ENCODE measurements around the gene ACO2.

ACO2 gene

DNA sequence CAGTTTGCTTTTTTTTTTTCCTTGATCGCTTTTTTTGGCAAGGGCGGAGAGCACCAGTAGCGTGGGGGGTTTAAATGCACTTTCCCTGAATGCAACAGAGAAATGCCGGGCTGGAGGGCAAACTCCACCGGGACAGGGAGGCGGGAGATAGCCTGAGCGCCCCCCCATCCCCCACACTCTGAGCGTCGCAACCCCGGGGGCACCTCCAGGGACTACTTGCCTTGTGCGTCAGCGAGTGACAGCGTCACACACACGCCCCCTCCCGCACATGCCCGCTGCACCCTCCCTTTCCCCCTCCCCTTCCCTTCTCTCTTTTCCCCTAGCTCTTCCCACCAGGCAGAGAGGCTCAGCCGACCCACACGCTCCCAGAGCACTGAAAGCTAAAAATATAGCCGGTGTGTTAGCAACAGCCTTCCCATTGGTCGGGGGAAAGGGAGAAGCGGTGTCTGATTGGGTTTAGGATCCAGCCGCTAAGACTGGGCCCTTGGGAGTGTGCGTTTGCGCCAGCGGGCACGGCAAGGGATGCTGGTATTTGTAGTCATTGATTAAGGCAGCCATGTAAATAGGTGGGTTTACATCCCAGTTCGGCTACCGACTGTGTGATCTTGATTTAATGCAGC lies 20.6 kb upstream of the ACO2 start (continued):
- TF ChIP-seq, protein P1, sequence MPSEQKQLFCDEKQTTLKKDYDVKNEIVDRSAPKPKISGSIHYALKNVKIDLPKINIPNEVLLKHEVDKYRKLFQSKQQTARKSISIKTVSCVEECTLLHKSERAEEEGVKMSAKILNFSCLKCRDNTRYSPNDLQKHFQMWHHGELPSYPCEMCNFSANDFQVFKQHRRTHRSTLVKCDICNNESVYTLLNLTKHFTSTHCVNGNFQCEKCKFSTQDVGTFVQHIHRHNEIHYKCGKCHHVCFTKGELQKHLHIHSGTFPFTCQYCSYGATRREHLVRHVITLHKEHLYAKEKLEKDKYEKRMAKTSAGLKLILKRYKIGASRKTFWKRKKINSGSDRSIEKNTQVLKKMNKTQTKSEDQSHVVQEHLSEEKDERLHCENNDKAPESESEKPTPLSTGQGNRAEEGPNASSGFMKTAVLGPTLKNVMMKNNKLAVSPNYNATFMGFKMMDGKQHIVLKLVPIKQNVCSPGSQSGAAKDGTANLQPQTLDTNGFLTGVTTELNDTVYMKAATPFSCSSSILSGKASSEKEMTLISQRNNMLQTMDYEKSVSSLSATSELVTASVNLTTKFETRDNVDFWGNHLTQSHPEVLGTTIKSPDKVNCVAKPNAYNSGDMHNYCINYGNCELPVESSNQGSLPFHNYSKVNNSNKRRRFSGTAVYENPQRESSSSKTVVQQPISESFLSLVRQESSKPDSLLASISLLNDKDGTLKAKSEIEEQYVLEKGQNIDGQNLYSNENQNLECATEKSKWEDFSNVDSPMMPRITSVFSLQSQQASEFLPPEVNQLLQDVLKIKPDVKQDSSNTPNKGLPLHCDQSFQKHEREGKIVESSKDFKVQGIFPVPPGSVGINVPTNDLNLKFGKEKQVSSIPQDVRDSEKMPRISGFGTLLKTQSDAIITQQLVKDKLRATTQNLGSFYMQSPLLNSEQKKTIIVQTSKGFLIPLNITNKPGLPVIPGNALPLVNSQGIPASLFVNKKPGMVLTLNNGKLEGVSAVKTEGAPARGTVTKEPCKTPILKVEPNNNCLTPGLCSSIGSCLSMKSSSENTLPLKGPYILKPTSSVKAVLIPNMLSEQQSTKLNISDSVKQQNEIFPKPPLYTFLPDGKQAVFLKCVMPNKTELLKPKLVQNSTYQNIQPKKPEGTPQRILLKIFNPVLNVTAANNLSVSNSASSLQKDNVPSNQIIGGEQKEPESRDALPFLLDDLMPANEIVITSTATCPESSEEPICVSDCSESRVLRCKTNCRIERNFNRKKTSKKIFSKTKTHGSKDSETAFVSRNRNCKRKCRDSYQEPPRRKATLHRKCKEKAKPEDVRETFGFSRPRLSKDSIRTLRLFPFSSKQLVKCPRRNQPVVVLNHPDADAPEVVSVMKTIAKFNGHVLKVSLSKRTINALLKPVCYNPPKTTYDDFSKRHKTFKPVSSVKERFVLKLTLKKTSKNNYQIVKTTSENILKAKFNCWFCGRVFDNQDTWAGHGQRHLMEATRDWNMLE (tag by site-specific recombination; conservative IDR thresholded peaks at IDR 0.05; ENCODE audit: low read depth) = 0 out of 2 replicates have a peak, but pooled peaks have one; percentile 18
- TF ChIP-seq, protein P2, sequence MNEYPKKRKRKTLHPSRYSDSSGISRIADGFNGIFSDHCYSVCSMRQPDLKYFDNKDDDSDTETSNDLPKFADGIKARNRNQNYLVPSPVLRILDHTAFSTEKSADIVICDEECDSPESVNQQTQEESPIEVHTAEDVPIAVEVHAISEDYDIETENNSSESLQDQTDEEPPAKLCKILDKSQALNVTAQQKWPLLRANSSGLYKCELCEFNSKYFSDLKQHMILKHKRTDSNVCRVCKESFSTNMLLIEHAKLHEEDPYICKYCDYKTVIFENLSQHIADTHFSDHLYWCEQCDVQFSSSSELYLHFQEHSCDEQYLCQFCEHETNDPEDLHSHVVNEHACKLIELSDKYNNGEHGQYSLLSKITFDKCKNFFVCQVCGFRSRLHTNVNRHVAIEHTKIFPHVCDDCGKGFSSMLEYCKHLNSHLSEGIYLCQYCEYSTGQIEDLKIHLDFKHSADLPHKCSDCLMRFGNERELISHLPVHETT (tag by site-specific recombination; IDR thresholded peaks at IDR 0.05) = peak; percentile 93
- TF ChIP-seq, protein P3, sequence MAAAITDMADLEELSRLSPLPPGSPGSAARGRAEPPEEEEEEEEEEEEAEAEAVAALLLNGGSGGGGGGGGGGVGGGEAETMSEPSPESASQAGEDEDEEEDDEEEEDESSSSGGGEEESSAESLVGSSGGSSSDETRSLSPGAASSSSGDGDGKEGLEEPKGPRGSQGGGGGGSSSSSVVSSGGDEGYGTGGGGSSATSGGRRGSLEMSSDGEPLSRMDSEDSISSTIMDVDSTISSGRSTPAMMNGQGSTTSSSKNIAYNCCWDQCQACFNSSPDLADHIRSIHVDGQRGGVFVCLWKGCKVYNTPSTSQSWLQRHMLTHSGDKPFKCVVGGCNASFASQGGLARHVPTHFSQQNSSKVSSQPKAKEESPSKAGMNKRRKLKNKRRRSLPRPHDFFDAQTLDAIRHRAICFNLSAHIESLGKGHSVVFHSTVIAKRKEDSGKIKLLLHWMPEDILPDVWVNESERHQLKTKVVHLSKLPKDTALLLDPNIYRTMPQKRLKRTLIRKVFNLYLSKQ (tag by site-specific recombination; IDR thresholded peaks at IDR 0.05; ENCODE audit: borderline replicate concordance) = no peak
- TF ChIP-seq BCL11B (tag by site-specific recombination; IDR thresholded peaks at IDR 0.05; ENCODE audit: low read depth) = peak; percentile 97
- 0 out of 2 replicates have a peak, but pooled peaks have one; percentile 9 for TF ChIP-seq ZNF785 (tag by site-specific recombination; IDR thresholded peaks at IDR 0.05)
- TF ChIP-seq ZNF514 (tag by site-specific recombination; IDR thresholded peaks at IDR 0.05) = no peak
- TF ChIP-seq ZNF2 (tag by site-specific recombination; IDR thresholded peaks at IDR 0.05) = peak; percentile 46; the same call in 1 of the 2 replicates
- TF ChIP-seq ZBTB48 (tag by site-specific recombination; IDR thresholded peaks at IDR 0.05) = peak; percentile 89
- peak; percentile 17 for TF ChIP-seq ZNF654 (tag by site-specific recombination; IDR thresholded peaks at IDR 0.05; ENCODE audit: low read depth)

DNA sequence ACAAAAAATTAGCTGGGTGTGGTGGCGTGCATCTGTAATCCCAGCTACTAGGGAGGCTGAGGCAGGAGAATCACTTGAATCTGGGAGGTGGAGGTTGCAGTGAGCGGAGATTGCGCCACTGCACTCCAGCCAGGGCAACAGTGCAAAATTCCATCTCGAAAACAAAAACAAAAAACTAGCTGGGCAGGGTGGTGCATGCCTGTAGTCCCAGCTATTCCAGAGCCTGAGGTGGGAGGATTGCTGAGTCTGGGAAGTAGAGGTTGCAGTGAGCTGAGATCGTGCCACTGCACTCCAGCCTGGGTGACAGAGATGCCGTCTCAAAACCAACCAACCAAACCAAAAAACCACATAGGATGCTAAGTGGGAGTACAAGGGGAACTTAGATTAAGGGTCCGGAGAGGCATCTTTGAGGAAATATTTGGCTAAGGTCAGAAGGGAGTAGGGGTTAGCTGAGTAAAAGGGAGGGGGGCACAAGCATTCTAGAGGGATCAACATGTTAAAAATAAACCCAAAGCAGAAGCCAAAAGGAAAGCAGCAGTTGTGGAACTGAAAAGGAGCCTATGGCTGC lies 10.7 kb upstream of the ACO2 start:
- Histone ChIP-seq H3K36me3 (ENCODE audit: control insufficient read depth in 2 of 2, insufficient read depth in 1 of 2, low read length in 2 of 2) (peaks cover 60 to 63% of the 10 kb centered on the region in 2 experiments), H3K27ac (ENCODE audit: extremely low read depth, low read depth, low read length) (no peak overlapping the region), H3K9me3 (ENCODE audit: control insufficient read depth, insufficient read depth, low read depth, low read length) (no peaks in the 10 kb centered on the region), H3K4me1 (ENCODE audit: control insufficient read depth, insufficient read depth, low read length) (no peaks in the 10 kb centered on the region), H3K4me3 (ENCODE audit: low read depth, low read length) (no peak overlapping the region)
- POLR2A ChIA-PET = interaction anchor here (1.7 to 7.0 kb wide), 2 partner anchors 9 to 10 kb away, joined by 14 to 38 read pairs; partner anchors contain the start of genes ACO2 and PHF5A
- CTCF ChIA-PET = interaction anchor here (1.2 kb wide), 1 partner anchor 59 kb away, joined by 4 read pairs; no protein-coding TSS in a partner anchor
- TF ChIP-seq, protein P4, sequence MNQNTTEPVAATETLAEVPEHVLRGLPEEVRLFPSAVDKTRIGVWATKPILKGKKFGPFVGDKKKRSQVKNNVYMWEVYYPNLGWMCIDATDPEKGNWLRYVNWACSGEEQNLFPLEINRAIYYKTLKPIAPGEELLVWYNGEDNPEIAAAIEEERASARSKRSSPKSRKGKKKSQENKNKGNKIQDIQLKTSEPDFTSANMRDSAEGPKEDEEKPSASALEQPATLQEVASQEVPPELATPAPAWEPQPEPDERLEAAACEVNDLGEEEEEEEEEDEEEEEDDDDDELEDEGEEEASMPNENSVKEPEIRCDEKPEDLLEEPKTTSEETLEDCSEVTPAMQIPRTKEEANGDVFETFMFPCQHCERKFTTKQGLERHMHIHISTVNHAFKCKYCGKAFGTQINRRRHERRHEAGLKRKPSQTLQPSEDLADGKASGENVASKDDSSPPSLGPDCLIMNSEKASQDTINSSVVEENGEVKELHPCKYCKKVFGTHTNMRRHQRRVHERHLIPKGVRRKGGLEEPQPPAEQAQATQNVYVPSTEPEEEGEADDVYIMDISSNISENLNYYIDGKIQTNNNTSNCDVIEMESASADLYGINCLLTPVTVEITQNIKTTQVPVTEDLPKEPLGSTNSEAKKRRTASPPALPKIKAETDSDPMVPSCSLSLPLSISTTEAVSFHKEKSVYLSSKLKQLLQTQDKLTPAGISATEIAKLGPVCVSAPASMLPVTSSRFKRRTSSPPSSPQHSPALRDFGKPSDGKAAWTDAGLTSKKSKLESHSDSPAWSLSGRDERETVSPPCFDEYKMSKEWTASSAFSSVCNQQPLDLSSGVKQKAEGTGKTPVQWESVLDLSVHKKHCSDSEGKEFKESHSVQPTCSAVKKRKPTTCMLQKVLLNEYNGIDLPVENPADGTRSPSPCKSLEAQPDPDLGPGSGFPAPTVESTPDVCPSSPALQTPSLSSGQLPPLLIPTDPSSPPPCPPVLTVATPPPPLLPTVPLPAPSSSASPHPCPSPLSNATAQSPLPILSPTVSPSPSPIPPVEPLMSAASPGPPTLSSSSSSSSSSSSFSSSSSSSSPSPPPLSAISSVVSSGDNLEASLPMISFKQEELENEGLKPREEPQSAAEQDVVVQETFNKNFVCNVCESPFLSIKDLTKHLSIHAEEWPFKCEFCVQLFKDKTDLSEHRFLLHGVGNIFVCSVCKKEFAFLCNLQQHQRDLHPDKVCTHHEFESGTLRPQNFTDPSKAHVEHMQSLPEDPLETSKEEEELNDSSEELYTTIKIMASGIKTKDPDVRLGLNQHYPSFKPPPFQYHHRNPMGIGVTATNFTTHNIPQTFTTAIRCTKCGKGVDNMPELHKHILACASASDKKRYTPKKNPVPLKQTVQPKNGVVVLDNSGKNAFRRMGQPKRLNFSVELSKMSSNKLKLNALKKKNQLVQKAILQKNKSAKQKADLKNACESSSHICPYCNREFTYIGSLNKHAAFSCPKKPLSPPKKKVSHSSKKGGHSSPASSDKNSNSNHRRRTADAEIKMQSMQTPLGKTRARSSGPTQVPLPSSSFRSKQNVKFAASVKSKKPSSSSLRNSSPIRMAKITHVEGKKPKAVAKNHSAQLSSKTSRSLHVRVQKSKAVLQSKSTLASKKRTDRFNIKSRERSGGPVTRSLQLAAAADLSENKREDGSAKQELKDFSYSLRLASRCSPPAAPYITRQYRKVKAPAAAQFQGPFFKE (tag by site-specific recombination; IDR thresholded peaks at IDR 0.05; ENCODE audit: borderline replicate concordance) = no peak
- TF ChIP-seq ZNF600 (tag by site-specific recombination; IDR thresholded peaks at IDR 0.05) = 0 out of 2 replicates have a peak, but pooled peaks have one; percentile 25
- no peak for TF ChIP-seq ZNF211 (tag by site-specific recombination; IDR thresholded peaks at IDR 0.05; ENCODE audit: low read depth)
